Activated CD4-positive, alpha-beta T cell treated with anti-CD3 and anti-CD28 coated beads, Interleukin-10, Interleukin-2, amounts not matched to agents 100 ng/mL and 50 ng/mL, durations not matched to agents 16 hours and 8 hours (primary cell): ENCODE data around the gene ANAPC5.
"Not testable (repeated sequence)": the region's sequence is repeated elsewhere in the genome, so short reads cannot be mapped to it uniquely, and the experiment has no call there.

Source experiments
- DNase-seq: peaks from one replicate; pipeline ENCODE4 v3.0.0-alpha.2; 2020

Gene ANAPC5

DNA sequence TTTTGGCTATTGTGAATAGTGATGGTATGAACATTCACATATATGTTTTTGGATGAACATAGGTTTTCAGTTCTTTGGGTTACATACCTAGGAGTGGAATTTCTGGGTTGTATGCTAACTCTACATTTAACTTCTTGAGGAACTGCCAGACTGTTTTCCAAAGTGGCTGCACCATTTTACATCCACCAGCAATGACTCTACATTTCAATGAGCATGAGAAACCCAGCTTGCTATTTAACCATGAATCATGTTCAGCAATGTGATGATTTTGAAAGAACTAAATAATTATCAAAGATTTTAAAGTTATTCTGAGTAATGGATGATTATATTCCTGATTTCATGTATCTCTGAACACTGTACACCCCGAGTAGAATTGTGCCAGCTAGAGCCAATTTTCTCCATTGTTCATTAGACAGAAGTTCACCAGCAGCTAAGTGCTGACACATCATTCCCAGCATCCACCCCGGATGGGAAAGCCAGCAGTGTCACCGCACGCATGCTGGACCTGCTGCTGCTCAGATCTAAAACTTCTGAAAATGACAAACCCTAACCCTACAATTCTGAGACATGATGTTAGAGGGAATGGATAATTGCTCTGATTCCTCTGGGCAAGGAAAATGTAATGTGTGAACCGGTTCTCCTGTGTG, 13.3 kb upstream of the ANAPC5 start:
- DNase-seq, result no peak

DNA sequence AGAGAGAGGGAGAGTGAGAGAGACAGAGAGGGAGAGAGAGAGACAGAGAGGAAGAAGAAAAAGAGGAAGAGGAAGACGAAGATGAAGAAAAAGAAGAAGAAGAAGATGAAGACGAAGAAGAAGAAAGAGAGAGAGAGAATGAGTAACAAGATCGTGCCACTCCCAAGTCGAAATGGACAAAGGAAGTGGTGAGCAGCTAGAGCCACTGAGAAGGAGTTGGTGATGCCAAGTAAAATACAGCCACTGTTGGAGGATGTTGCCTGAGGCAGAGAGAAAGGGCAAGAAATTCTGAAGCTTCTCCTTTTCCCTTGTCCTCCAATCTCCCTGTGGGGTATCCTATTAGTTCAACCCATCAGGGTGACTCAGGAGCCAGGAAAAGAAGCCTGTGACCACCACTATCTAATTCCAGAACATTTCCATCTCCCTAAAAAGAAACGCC, 12.5 kb upstream of the ANAPC5 start:
- no peak for DNase-seq

DNA sequence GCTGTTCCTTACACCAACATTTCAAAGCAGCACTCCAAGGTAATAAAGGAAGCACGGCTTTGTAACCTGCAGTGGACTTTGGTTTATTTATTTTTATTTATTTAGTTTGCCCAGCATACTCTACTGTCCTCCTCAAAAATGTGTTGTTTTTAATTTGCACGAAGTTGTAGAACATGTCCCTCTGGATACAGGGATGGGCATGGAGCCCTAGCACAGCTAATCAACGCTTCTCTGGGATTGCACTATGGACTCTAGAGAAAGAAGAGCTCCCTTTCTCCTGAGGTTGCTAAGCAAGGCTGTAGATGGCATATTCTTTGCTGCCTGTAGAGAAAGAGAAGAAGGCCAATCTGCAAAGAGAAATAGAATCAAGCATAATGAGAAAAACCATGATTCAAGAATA, 5.9 kb upstream of the ANAPC5 start:
- DNase-seq, result no peak

DNA sequence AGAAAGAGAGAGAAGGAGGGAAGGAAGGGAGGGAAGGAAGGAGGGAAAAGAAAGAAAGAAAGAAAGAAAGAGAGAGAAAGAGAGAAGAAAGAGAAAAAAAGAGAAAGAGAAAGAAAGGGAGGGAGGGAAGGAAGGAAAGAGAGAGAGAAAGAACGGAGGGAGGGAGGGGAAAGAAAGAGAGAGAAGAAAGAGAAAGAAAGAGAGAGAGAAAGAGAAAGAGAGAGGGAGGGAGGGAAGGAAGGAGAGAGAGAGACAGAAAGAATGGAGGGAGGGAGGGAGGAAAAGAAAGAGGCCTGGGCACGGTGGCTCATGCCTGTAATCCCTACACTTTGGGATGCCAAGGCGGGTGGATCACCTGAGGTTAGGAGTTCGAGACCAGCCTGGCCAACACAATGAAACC, 5.1 kb upstream of the ANAPC5 start:
- DNase-seq, result no peak

DNA sequence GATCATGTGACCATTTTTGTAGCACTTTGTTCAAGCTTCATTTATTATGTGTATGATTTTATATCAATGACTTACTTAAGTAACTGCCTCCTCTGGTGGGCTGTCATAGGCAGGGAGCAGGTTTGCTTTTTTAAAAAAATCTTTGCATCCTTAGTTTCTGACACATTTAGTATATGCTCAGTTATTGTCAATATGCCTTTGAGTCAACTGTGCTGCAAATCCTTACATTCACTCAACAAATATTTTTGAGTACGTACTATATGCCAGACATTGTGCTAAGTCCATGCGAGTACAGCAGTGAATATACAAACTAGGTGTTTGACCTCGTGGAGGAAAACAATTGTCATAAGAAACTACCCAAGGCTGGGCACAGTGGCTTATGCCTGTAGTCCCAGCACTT, 4.4 kb upstream of the ANAPC5 start:
- no peak for DNase-seq

DNA sequence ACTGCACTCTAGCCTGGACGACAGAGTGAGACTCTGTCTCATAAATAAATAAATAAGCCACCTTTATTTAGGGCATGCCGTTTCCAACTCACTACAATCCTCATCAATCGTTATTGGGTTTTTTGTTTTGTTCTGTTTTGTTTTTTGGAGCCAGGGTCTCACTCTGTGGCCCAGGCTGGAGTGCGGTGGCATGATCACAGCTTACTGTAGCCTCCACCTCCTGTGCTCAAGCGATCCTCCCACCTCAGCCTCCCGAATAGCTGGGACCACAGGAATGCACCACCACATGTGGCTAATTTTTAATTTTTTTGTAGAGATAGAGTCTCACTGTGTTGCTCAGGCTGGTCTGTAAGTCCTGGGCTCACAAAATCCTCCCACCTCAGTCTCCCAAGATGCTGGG, 3.6 kb upstream of the ANAPC5 start:
- DNase-seq, result no peak

DNA sequence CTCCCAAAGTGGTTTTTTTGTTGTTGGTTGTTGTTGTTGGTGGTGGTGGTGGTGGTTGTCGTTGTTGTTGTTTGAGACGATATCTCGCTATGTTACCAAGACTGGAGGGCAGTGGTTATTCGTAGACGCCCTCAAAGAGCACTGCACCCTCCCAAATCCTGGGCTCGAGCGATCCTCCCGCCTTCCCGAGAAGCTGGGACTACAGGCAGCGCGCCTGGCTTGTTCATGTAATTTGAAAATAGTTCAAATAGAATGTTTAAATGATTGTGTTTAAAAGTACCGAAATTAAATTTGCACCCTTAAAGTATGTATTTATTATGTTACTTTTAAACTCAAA, 439 bp upstream of the ANAPC5 start:
- DNase-seq, result no peak

DNA sequence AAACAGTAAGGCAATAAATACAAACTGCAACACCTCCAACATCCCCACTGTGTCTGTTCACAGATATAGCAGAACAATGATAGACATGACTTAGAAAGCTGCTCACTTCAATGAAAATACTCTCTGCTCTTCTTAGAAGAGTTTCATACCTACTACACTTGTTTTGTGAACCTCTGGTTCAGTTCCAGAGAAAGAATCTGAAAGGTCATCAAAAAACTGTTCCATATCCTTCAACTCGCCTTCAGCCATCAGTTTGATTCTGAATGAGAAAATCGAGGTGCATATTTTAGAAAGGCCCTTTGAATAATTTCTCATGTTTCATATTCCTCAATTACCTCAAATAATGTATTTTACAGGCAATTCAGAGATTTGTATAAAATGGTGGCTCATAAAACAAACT, 5.5 kb downstream of the ANAPC5 start:
- no peak for DNase-seq

DNA sequence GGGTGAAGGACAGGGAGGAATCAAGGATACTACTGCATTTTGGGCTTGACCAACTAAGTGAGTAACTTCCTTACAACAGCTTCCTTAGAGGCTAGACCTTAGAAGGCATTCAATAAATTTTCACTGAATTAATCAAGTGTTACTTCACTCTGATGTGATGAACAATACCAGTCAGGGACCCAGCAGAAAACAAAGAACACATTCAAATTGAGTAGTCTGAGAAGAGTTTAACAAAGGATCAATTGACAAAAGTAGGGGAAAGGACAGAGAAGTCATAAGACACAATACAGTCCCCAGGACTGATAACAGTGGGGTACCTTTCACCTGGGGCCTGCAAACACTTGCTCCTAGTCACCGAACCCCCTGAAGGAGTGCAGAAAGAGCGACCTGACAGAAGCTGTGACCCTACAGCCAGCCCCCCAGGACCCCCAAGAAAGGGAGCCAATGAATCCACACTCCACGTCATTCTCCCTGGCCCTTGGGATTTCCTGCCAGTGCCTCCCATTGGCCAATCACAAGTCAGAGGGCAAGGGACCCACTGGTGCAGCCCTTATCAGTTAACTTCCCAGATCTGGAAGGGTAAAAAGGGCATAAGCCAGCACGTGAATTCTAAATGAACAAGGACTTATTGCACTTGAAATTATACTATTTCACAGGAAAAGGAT, 6.9 kb downstream of the ANAPC5 start:
- DNase-seq, result no peak

DNA sequence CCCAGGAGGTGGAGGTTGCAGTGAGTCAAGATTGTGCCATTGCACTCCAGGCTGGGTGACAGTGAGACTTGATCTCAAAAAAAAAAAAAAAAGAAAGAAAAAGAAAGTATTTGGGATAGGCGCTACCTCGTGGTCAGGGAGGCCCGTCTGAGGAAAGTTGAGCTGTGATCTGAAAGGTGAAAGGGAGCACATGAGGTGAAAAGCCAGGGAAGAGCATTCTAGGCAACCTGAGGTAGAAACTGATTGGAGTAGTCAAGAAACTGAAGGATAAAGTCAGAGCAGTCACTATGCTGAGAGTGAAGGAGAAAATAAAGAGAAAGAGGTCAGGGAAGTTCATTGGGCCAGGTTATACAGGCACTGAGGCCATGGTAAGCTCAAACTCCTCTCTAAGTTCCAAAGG, 7.7 kb downstream of the ANAPC5 start:
- no peak for DNase-seq

DNA sequence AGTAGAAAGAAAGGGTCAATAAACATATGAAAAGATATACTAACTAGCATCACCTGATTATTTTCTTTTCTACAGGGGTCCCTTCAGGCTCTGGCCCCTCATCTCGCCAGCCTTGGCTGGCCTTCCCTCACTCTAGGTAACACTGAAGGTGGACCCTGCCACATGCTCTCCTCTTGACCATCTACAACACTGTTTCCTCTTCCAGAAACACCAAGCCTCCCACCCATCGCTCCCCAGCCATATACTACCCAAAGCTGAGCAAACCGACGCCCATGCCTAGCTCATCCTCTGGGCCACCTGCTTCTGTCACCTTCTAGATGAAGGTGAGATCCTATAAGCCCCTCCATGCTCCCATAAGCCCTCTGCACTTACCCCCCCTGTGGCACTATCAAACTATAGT, 14.8 kb downstream of the ANAPC5 start:
- DNase-seq, result no peak

DNA sequence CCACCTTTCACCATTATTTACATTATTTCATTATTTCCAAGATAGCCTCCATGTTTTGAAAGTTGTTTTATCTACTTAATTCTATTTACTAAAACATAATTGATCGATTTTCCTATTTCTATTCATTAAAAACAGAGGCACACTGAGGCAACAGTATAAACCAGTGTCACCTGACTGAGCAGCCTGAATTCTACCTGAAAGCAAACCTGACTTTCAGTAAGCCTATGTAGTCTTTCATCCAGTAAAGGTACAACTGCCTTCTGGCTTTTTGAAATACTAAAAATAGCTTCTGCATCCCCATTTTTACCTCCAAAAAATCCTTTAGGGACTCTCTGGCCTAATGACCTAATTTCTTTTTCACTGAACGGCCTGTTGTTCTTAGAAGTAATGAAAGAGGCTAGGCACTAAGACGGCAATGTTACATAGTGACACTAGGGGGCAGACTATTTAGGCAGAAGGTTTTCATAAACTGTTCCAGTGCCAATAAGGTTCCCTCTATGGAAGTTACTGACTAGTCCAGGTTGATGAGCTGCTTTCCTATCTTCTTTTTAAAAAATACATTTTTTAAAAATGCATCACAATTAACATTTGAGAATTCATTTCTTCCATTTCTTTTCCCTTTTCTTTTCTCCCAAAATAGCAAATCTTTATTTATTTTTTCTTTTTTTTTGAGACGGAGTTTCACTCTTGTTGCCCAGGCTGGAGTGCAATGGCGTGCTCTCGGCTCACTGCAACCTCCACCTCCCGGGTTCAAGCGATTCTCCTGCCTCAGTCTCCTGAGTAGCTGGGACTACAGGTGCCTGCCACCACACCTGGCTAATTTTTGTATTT, 17.5 kb downstream of the ANAPC5 start:
- DNase-seq, result peak; percentile 67

DNA sequence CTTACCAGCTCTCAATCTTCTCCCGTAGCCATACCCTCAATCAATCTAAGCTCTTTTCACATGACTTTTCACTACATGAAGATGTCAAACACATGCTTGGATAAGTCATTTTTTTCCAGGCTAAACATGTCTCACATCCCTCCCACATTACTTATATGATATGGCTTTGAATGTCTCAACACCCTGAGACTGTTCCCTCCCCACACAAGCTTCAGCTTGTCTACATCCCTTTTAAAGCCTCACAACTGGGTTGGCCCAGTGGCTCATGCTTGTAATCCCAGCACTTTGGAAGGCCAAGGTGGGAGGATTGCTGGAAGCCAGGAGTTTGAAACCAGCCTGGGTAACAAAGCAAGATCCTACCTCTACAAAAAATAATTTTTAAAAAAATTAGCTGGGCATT, 18.5 kb downstream of the ANAPC5 start:
- DNase-seq, result no peak

DNA sequence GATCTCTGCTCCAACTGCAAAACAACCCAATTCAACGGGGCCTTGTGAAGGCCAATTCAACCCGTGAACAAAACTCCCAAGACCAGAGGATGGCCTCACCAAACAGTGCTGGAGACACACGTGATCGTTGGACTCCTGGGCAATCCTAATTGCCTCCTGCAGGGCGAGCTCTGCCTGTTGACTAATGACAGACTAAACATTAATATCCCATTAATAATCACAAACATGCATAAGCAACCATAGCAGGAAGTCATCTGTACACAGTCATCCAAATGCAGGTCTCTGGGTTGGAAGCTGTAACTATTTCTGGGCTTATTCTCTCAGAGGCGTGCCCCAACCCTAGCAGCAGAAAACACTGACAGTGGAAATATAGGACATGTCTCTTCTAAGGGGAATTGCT, 21.0 kb downstream of the ANAPC5 start:
- DNase-seq, result no peak

DNA sequence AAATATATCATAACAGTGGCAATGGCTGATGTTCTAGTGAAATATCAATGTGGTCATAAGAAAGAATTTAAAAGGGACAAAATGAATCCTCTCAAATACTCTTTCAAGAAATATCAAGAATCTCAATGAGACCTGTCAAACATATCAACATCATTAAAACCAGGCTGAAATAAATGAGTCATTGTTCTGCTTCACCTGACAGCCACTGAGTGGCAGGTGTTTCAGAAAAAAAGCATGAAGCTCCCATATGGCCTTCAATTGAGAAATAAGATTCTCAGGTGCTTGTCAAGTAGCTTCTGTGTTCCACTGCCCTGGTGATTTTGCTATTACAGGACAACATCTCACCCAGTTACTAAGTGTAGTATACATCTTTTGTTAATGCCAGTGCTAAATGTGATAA, 21.5 kb downstream of the ANAPC5 start:
- DNase-seq, result no peak

DNA sequence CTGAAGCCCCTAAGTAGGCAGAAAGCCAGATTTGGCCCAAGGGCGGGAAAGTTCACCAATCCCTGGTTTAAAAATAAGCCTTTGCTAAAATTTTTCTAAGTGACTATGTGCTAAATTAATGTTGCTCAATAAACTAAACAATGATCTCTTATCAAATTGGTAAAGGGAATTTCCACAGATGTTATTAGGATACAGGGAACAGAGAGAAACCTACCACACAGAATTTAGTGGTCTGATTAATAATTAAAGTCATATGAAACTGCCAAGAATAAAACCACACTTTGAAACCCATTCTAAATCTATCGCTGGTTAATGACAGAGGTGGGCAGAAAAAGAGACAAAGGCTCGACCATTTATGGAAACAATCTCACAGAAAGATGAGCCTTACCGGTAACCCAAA, 22.0 kb downstream of the ANAPC5 start:
- DNase-seq, result no peak

DNA sequence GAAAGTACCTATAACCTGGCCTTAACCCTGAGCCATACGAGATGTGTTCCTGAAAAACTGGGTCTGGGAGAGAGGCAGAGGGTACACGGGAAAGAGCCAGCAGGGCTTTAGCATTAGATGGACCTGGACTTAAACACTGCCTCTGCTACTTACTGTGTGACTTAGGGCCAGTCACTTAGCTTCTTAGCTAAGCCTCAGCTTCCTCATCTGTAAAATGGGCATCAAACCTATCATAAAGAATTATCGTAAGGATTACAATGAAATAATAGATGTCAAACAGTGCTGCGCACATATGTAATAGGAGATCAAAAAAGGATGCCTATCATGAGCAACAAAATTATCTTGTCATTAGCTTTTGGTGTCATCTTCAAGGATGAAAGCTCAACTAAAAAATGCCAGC, 23.6 kb downstream of the ANAPC5 start:
- no peak for DNase-seq

DNA sequence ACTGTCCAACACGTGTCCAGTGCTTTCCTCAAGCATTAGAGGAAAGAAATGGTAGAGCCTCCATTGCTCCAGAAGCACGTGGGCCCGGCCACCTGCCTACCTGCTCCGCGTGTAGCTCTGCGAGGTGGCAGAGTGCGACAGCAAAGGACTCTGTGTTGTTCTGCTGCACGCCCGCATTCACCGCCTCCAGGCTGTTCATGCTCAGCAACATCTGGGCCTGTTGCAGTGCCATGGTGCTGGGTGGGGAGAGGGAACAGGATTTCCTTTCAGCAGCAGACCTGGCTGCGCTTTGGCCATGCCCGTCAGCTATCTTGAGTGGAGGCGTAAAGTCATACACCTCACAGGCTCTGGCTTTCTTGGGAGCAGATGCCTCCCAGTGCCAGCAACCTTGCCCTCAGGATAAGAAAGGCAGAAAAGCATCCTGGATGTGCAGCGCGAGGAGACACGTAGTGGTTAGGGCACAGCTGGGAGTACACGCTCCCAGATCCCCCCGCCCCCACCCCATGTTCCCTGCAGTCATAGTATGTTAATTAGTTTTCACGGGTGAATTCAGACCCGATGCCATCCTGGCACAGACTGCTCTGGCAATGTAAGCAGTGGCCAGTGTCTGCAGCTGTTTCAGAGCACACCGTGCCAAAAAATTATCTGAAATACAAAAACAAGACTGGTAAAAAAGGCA, 25.1 kb downstream of the ANAPC5 start:
- DNase-seq, result no peak

DNA sequence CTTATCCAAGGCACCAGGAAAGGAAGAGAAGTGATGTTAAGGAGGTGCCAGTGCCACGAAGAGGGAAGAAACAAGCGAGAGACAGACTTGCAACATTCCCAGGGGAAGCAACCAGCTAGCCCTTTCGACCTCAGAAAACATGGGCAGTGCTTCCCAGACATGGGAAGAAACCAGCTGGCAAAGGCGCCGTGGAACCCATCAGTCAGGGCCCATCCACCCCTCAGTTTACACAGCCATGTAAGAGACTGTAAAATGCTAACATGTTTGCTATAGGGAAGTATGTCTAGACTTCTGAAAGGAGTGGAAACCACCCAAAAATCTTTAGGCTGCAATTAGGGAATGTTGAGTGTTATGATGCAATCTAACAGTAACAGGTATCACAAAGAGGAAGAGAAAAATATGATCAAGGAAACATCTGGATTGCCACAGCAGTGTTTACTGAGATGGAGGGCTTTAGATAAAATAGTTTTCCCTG, 26.3 kb downstream of the ANAPC5 start:
- DNase-seq, result no peak

DNA sequence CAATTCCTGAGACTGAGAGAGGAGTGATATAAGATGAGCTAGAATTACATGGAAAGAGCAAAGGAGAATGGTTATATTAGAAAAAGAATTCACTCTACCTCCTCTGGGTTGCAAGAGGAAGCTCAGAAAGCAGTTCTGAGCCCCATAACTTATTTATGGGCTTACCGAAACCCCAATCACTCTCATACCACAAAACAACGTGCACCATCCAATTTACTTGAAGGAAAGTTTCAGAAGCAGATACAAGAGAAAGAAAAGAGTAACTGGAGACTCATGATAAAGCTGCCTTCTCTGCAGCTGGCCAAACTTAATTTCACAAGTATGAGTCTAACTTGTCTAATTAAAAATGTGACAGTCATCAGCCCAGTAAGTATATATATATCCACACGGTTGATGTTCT, 28.3 kb downstream of the ANAPC5 start:
- no peak for DNase-seq

DNA sequence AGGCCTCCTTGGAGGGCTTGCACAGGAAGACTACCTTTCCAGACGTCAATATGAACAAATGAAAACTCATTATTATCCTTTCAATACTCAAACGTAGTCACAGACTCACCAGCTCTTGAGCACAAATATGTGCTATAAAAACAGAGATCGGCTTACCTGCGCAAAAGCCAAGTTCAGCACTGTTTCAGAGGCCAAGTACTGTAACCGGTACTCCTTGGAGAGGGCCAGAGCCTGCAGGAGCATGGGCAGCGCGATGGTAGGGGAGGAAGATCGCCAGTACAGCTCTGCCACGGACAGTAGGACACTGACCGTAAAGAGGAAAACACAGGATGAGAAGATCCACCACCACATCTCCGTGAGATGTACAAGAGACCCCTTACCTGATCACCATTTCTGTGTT, 34.1 kb downstream of the ANAPC5 start:
- no peak for DNase-seq

DNA sequence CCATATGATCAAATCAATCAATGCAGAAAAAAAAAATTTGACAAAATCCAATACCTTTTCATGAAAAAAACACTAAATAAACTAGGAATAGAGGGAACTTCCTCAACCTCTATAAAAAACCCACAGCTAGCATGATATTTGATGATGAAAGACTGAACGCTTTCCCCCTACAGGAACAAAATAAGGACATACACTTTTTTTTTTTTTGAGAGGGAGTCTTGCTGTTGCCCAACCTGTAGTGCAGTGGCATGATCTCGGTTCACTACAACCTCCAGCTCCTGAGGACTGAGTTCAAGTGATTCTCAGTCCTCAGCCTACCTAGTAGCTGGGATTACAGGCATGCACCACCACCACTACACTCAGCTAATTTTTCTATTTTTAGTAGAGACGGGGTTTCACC, 37.8 kb downstream of the ANAPC5 start:
- no peak for DNase-seq

DNA sequence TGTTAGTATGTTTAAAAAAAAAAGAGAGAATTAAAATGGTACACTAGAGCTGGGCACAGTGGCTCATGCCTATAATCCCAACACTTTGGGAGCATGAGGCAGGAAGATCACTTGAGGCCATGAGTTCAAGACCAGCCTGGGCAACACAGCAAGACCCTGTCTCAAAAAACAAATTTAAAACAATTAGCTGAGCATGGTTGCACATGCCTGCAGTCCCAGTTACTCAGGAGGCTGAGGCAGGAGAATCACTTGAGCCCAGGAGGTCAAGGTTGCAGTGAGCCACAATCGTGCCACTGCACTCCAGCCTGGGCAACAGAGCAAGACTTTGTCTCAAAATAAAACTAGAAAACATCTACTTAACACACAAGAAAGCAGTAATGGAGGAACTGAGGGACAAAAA, 42.0 kb downstream of the ANAPC5 start:
- DNase-seq, result not testable (repeated sequence)

DNA sequence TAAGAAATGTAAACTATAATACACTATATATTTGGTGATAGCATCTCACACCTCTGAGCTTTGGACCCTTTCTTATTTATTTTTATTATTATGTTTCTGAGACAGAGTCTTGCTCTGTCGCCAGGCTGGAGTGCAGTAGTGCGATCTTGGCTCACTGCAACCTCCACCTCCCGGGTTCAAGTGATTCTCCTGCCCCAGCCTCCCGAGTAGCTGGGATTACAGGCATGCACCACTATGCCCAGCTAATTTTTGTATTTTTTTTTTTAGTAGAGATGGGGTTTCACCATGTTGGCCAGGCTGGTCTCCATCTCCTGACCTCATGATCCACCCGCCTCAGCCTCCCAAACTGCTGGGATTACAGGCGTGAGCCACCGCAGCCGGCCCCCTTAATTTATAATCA, 44.8 kb downstream of the ANAPC5 start:
- not testable (repeated sequence) for DNase-seq
